Stimulated activated CD8-positive, alpha-beta memory T cell treated with anti-CD3 and anti-CD28 coated beads, Interleukin-7, amount 100 ng/mL, for 48 hours (primary cell): ENCODE data around the gene SLC25A31.

Experiments
- DNase-seq, 2 donors: peaks; one replicate each; pipeline ENCODE4 v3.0.0-alpha.2; 2020; ENCODE audit warnings: low read depth in 1 of 2; ENCODE audit errors: extremely low read depth in 1 of 2

The SLC25A31 gene

DNA sequence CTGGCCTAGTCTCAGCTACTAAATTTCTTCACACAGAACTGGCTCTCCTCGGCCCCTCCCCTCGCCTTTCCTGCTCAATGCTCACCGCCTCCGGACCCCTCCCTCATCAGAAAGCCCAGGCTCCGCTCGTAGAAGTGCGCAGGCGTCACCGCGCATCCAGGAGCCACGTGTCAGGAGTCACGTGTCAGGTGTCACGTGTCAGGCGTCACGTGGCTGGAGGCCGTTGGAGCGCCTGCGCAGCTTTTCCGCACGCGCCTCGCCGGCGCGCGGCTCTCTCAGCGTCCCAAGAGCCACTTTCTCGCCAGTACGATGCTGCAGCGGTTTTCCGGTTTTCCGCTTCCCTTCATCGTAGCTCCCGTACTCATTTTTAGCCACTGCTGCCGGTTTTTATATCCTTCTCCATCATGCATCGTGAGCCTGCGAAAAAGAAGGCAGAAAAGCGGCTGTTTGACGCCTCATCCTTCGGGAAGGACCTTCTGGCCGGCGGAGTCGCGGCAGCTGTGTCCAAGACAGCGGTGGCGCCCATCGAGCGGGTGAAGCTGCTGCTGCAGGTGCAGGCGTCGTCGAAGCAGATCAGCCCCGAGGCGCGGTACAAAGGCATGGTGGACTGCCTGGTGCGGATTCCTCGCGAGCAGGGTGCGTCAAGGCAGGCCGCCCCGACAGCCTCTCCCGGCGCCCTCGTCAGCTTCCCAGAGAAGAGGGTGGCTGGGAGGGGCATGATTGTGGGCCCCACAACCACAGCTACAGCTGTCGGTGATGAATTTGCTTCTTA is at the start of gene SLC25A31:
Gene SLC25A31 (plus strand): TSS at position 259 of the 772 bp plus-strand sequence. CDS start 146 bp downstream, at position 405.
- no peak for DNase-seq

DNA sequence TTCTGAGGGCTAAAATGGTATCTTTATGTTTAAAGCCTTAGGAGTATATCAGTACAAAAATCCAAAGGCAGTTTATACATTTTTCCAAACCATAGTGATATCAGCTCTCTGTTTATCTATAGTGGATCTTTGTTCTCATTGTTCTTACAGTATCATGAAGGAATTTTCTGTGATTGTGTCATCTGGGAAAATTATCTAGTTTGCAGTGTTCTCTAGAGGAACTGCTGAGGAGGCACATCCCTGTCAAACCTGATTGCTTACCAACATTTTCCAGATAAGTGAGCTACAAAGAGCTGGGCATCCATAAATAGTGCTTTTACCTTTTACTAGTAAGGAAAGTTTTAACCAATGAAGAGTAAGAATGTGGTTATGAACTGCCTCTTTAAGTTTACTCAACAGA is 44.9 kb upstream of the SLC25A31 start:
- DNase-seq = no peak

GRCh38 chr4:127686658-127687057 is 43.5 kb upstream of the SLC25A31 start:
- DNase-seq = no peak

GRCh38 chr4:127687580-127687979 is 42.6 kb upstream of the SLC25A31 start:
- DNase-seq = no peak

DNA sequence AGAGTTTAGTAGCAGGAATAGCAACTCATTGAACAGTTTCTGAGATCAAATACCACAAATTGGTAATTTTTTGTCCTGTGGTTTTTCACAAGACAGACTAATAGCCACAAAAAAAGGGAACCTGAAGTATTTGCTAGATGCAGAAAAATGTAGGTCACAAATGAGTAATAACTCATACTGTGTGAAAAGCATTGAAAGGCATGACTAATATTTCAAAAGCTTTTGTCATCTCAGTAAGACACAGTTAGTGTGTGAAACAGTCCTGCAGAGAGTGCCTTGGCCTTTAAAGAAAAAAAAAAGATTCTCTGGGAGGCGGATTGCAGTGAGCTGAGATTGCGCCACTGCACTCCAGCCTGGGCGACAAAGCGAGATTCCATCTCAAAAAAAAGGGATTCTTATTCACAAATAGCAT is 31.4 kb upstream of the SLC25A31 start:
- no peak for DNase-seq

DNA sequence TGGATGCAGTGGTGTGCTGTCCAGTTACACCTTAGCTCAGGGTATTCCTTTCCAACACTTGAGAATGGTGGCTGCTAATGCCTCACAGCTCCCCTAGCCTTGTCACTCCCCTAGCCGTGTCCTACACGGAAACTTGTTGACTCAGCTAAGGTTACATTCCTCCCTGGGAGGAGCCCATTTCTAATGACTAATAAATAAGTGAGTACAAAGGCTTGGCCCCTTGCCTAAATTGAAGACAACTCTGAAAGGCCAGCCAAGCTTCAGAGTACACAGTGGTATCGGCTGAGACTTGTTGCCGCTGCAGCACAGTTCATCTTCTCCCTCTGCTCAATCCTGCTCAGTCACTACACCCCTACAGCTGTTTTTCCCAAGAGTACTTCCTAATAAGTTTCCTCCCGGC is 21.2 kb upstream of the SLC25A31 start:
- no peak for DNase-seq

DNA sequence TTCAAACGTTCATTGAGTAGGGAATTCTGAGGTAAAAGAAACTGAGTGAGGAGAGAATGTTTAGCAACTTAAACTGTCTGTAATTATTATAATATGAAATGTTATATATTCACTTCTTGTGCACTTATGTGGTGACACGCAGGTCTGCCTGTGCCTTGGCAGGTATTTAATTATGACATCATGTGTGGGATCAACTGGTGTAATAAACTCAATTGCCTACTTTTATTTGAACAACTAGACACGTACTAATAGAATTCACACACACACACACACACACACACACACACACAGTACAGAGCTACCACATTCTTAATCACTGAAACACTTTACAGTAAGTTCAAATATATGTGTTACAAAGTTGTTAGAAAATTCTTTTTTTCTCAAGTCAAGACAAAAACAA is 20.7 kb upstream of the SLC25A31 start:
- no peak for DNase-seq

DNA sequence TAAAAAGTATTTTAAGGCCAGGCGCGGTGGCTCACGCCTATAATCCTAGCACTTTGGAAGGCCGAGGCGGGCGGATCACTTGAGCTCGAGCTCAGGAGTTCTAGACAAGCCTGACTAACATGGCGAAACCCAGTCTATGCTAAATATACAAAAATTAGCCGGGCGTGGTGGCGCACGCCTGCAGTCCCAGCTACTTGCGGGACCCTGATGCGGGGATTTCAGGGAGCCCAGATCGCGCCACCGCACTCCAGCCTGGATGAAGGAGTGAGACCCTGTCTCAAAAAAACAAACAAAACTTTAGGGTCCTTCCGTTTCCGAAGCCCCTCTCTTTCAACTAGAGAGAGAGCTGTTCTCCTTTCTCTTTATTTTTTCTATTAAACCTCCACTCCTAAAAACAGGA is 1.2 kb downstream of the SLC25A31 start:
- DNase-seq = no peak

DNA sequence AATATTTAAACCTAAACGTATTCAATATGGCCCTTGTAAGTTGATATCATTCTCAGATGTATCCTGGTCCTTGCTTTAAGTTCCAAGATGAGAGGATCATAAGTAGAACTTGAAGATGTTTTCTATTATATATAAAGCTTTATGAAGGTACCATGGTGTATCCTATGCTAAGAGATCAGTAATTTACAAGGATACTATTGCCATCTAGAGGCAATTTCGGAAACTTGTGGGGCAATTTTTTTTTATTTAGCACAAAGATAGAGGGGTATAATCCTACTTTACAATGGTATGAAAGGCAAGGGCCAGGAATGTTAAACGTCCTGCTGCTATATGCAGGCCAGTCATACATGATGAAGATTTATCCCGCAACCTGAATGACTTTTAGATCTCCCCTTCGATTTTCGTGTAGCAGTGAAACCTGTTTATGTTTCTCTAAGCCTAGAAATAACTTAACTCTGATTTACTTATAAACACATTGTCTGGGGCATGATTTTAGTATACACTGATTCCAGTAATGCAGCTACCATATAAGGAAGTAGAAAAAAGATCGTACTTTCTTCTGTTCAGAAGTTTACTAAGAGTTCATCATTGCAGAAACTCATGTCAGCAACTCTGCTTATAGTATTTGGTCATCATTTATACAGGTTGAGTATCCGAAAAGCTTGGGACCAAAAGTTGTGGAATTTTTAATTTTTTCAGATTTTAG is 2.6 kb downstream of the SLC25A31 start:
- DNase-seq = no peak

DNA sequence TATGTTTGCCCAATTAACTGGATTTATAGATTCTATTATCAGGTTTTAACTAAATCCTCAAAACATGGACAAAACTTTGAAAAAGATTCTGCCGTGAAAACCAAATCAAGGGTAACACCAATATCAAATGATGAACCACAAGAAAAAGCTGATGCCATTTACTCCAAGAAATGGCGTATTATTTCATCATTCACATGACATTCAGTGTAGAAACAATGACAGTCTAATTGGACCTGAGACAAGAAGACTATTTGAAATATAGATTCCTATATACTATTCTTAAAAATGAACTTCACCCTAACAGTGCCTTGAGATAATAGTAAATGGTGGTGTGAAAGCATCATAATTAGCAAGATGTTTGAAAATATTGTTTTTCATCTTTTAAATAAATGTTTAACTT is 4.8 kb downstream of the SLC25A31 start:
- no peak for DNase-seq

DNA sequence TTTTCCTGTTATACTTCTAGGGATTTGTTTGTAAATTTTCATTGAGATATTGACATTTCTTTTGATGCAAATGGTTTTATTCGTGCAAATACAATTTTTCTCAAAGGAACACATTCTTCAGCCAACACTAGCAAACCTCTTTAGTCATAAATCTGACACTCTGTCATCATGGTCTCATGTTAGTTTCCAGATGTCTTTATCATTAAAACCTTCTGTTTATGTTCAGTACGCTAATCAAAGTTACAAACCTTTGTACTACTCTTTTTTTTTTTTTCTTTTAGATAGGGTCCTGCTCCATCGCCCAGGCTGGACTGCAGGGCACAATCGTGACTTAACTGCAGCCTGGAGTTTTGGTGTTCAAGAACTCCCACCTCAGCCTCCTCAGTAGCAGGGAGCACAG is 7.1 kb downstream of the SLC25A31 start:
- DNase-seq = no peak

DNA sequence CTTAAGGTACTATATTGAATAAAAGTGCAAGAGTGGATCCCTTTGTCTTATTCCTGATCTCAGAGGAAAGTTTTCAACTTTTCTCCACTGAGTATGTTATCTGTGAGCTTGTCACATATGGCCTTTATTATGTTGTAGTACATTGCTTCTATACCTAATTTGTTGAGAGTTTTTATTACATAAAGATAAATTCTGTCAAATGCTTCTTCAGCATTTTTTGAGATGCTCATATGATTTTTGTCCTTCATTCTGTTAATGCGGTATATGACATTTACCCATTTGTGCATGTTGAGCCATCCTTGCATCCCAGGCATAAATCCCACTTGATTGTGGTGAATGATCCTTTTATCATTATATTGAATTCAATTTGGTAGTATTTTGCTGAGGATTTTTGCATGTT is 11.0 kb downstream of the SLC25A31 start:
- DNase-seq = no peak

- DNase-seq = no peak
Observed at GRCh38 chr4:127747883-127748282, 17.7 kb downstream of the SLC25A31 start.

GRCh38 chr4:127748957-127749356 is 18.8 kb downstream of the SLC25A31 start:
- no peak for DNase-seq

DNA sequence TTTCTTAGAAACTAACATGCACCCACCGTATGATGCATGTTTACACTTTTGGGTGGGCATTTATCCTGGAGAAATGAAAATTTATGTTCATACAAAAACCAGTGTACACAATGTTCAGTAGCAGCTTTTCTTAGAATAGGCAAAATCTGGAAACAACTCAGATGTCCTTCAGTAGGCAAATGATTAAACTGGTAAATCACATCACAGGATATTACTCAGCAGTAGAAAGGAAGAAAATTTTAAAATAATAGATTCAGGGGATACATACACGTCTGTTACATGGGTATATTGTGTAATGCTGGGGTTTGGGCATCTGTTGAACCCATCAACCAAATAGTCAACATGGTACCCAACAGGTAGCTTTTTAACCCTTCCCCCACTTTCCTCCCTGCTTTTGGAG is 26.7 kb downstream of the SLC25A31 start:
- DNase-seq = no peak

- DNase-seq = no peak
Observed at GRCh38 chr4:127759228-127759820, 29.1 kb downstream of the SLC25A31 start.

DNA sequence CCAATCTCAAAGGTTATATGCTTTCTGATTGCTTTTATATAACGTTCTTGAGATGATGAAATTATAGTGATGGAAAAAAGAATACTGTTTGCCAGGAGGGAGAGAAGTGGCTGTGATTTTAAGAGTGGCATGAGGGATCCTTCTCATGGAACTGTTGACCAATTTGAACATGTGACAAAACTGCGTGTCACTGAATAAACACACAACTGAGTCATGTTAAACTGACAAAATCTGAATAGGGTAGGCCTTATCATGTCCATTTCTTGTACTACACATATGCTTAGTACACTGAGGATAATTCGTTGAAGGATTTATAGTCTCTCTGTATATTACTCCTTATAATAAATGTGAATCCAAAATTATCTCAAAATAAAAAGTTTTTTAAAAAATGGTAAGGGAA is 29.7 kb downstream of the SLC25A31 start:
- DNase-seq = no peak

DNA sequence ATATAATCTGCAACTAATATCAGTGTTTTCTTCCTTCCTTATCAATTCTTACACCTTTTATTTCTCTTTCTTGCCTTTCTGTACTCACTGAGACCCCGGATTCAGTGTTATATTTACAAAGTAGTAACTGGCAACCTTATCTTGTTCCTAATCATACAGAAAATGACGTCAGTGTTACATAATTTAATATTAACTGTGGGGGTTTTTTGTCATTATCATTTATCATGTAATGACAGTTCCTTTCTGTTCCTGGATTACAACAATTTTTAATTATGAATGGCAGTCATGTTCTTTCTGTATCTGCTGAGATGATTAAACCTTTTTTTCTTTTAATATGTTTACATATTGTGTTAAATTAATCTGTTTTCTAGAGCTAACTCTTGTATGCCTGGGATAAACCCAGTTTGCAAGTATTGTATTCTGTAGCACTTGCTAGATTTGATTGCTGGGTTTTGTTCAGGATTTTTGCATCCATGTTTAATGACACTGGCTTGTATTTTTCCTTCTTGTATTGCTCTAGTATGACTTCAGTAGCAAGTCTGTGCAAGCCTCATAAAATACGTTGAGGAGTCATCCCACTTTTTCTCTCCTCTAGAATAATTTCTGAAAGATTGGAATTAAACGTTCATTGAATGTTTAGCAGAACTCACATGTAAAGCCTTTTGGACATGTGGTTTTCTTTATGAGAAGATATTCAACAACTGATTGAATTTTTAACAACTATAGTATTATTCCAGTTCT is 41.5 kb downstream of the SLC25A31 start:
- DNase-seq = no peak

GRCh38 chr4:127772769-127773671 is 42.8 kb downstream of the SLC25A31 start:
- no peak for DNase-seq

DNA sequence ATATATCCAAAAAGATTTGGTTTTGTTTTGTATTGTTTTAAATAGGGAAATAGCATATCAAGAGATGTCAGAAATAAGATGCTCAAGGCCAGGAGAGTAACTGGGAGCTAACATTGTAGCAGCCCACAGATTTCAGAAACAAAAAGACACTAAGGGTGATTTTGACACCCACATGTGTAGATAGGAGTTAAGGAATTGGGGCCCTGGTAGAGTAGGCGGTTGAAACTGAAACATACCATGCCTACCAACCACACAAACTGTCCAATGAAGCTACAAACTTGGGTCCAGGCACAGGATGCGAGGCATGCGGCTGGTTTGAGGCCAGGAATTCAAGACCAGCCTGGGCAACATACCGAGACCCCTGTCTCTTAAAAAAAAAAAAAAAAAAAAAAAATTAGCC is 45.6 kb downstream of the SLC25A31 start:
- no peak for DNase-seq
